ENCODE results near the gene PNLIPRP1.

GRCh38 chr10:116632596-116633215, 41.9 kb downstream of the PNLIPRP1 start:
- TF ChIP-seq EP300 (IDR thresholded peaks at IDR 0.05), result no peak
- TF ChIP-seq POLR2A (IDR thresholded peaks at IDR 0.05), result no peak
- TF ChIP-seq, protein P1, sequence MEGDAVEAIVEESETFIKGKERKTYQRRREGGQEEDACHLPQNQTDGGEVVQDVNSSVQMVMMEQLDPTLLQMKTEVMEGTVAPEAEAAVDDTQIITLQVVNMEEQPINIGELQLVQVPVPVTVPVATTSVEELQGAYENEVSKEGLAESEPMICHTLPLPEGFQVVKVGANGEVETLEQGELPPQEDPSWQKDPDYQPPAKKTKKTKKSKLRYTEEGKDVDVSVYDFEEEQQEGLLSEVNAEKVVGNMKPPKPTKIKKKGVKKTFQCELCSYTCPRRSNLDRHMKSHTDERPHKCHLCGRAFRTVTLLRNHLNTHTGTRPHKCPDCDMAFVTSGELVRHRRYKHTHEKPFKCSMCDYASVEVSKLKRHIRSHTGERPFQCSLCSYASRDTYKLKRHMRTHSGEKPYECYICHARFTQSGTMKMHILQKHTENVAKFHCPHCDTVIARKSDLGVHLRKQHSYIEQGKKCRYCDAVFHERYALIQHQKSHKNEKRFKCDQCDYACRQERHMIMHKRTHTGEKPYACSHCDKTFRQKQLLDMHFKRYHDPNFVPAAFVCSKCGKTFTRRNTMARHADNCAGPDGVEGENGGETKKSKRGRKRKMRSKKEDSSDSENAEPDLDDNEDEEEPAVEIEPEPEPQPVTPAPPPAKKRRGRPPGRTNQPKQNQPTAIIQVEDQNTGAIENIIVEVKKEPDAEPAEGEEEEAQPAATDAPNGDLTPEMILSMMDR (IDR thresholded peaks at IDR 0.05), result no peak
- no peak for TF ChIP-seq POLR2AphosphoS5 (IDR thresholded peaks at IDR 0.05)

Measured in sigmoid colon (tissue), 4 donors.